T-helper 2 cell treated with Interferon-gamma antibody and Interleukin-4, amounts not matched to agents 5 μg/mL and 100 μg/mL, for 36 hours (primary cell): Measurements from ENCODE around the gene FLNC.

Source experiments
- DNase-seq: peaks from one replicate; pipeline ENCODE4 v3.0.0; 2021; ENCODE audit warnings: low spot score
- H3K27ac Mint-ChIP-seq: one replicate; pipeline ENCODE4 v1.8.0; 2021; ENCODE audit warnings: mild to moderate bottlenecking, mixed read lengths
- H3K27me3 Mint-ChIP-seq: one replicate; pipeline ENCODE4 v1.8.0; 2021; ENCODE audit warnings: low read depth, mixed read lengths
- H3K36me3 Mint-ChIP-seq: one replicate; pipeline ENCODE4 v1.8.0; 2021; ENCODE audit warnings: low read depth, mixed read lengths
- H3K4me1 Mint-ChIP-seq: one replicate; pipeline ENCODE4 v1.8.0; 2021; ENCODE audit warnings: low read depth, mixed read lengths
- H3K4me3 Mint-ChIP-seq: one replicate; pipeline ENCODE4 v1.8.0; 2022; ENCODE audit warnings: mild to moderate bottlenecking, moderate library complexity, mixed read lengths
- H3K9me3 Mint-ChIP-seq: one replicate; pipeline ENCODE4 v1.8.0; 2021; ENCODE audit warnings: mixed read lengths

Gene FLNC

DNA sequence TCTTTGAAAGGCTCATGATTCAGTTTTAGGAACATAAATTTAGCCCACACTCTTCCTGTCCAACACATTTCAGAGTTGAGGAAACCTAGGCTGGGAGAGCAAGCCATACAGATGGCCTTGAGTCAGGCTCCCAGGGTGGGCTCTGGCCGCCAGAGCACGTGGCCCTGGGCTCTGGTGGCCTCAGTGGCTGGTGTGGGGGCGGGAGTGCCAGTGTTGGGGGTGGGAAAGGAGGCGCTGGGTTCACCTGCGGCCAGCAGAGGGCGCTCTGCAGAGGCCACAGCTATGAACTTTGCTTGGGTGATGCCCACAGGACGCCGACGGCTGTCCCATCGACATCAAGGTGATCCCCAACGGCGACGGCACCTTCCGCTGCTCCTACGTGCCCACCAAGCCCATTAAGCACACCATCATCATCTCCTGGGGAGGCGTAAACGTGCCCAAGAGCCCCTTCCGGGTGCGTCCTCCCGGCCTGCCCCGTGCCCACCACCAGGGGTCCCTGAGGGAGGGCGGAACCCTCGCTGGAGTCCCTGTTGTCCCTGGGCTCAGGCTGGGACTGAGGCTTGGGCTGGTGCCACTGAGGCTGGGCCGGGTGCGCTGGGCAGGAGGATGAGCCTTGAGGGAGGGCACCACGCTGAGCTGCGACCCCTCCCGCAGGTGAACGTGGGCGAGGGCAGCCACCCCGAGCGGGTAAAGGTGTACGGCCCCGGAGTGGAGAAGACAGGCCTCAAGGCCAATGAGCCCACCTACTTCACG is 11.9 kb downstream of the FLNC start:
- H3K4me3 Mint-ChIP-seq = no peak overlapping the region
- H3K36me3 Mint-ChIP-seq = no peaks in the 10 kb centered on the region
- no peaks in the 10 kb centered on the region for H3K27me3 Mint-ChIP-seq
- peak; percentile 54 for DNase-seq
- H3K9me3 Mint-ChIP-seq = no peaks in the 10 kb centered on the region
- peaks cover 1% of the 10 kb centered on the region for H3K4me1 Mint-ChIP-seq
- no peak overlapping the region for H3K27ac Mint-ChIP-seq

DNA sequence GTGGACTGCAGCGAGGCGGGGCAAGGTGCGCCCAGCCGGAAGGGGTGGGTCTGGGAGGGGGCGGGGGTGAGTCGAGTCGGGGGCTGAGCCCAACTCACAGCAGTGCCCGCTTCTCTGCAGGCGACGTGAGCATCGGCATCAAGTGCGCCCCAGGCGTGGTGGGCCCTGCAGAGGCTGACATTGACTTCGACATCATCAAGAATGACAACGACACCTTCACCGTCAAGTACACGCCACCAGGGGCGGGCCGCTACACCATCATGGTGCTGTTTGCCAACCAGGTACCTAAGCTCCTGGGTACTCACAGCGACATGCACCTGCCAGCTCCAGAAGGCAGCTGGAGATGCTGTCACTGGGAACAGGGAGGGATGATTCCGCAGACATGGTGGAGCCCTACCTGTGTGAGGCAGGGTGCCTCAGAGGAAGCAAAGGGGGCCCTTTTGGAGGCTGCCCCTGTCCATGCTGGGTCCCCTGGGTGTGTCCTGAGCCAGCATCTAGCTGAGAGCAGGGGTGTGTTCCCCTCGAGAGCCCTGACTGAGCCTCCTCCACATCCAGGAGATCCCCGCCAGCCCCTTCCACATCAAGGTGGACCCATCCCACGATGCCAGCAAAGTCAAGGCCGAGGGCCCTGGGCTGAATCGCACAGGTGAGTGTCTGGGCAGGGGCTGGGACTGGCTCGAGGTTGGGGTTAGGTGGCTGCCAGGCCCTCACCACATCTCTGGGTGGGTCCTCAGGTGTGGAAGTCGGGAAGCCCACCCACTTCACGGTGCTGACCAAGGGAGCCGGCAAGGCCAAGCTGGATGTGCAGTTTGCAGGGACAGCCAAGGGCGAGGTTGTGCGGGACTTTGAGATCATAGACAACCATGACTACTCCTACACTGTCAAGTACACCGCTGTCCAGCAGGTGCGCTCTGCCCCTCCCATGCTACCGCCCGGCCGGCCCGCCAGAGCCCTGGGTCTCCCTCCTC is 12.8 kb downstream of the FLNC start:
- no peak overlapping the region for H3K27ac Mint-ChIP-seq
- H3K4me3 Mint-ChIP-seq = no peak overlapping the region
- H3K27me3 Mint-ChIP-seq = no peaks in the 10 kb centered on the region
- H3K4me1 Mint-ChIP-seq = peaks cover 1% of the 10 kb centered on the region
- no peak for DNase-seq
- H3K9me3 Mint-ChIP-seq = no peaks in the 10 kb centered on the region
- no peaks in the 10 kb centered on the region for H3K36me3 Mint-ChIP-seq

DNA sequence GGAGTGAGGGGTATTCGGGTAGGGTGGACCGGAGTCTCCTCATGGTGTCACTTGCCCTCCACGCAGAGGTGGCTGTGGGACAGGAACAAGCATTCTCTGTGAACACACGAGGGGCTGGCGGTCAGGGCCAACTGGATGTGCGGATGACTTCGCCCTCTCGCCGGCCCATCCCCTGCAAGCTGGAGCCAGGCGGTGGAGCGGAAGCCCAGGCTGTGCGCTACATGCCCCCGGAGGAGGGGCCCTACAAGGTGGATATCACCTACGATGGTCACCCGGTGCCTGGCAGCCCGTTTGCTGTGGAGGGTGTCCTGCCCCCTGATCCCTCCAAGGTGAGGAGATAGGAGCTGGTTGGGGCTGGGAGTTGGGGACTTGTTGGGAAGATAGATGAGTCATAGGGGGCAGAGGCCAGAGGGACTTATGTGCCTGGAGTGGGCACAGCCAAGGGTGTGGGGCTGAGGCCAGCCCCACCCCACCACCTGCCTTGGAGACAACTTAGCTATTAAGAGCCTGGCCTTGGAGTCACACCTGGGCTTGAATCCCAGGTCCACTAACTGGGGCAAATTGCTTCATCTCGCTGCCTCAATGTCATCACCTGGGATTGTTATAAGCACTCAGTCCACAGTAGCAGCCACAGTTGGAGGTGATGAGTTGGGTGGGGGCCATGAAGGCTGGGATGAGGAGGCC is 13.9 kb downstream of the FLNC start:
- no peak overlapping the region for H3K4me3 Mint-ChIP-seq
- no peak for DNase-seq
- H3K27ac Mint-ChIP-seq = no peak overlapping the region
- peaks cover 1% of the 10 kb centered on the region for H3K4me1 Mint-ChIP-seq
- H3K9me3 Mint-ChIP-seq = no peaks in the 10 kb centered on the region
- no peaks in the 10 kb centered on the region for H3K36me3 Mint-ChIP-seq
- H3K27me3 Mint-ChIP-seq = no peaks in the 10 kb centered on the region

DNA sequence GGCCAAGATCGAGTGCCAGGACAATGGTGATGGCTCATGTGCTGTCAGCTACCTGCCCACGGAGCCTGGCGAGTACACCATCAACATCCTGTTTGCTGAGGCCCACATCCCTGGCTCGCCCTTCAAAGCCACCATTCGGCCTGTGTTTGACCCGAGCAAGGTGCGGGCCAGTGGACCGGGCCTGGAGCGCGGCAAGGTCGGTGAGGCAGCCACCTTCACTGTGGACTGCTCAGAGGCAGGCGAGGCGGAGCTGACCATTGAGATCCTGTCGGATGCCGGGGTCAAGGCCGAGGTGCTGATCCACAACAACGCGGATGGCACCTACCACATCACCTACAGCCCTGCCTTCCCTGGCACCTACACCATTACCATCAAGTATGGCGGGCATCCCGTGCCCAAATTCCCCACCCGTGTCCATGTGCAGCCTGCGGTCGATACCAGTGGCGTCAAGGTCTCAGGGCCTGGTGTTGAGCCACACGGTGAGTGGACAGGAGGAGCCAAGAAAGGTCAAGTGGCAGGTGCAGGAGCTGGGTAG is 14.6 kb downstream of the FLNC start:
- DNase-seq = no peak
- Mint-ChIP-seq H3K9me3 (no peaks in the 10 kb centered on the region), H3K4me3 (no peak overlapping the region), H3K4me1 (peaks cover 1% of the 10 kb centered on the region), H3K36me3 (no peaks in the 10 kb centered on the region), H3K27ac (no peak overlapping the region), H3K27me3 (no peaks in the 10 kb centered on the region)

DNA sequence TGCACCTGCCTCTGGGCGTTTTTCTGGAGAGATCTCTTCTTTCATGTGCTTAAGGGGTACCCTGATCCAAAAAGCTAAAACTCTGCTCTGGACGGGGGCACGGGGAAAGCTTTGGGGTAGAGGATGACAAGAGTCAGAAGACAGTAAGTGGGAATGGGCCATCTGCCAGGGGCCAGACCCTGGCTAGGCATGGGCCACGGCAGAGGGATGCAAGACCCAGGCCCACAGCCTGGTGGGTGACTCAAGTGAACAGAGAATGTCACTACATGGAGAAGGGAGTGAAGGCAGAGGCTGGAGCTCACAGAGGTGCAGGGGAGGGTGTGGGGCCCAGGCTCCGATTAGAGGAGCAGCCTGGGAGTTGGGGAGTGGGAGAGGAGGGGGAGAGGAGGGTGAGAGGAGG is 15.3 kb downstream of the FLNC start:
- no peak for DNase-seq
- Mint-ChIP-seq H3K4me3 (no peak overlapping the region), H3K9me3 (no peaks in the 10 kb centered on the region), H3K36me3 (no peaks in the 10 kb centered on the region), H3K27me3 (no peaks in the 10 kb centered on the region), H3K27ac (no peak overlapping the region), H3K4me1 (peaks cover 1% of the 10 kb centered on the region)

DNA sequence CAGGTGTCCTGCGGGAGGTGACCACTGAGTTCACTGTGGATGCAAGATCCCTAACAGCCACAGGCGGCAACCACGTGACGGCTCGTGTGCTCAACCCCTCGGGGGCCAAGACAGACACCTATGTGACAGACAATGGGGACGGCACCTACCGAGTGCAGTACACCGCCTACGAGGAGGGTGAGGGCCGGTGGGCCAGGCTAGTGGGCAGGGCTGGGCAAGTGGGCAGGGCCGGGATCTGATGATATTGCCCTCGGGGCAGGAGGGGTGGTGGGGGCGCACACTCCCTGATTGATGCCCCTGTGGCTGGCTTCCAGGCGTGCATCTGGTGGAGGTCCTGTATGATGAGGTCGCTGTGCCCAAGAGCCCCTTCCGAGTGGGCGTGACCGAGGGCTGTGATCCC is 15.8 kb downstream of the FLNC start:
- Mint-ChIP-seq H3K27ac (no peak overlapping the region), H3K4me3 (no peak overlapping the region), H3K36me3 (no peaks in the 10 kb centered on the region), H3K27me3 (no peaks in the 10 kb centered on the region), H3K9me3 (no peaks in the 10 kb centered on the region), H3K4me1 (peaks cover 1% of the 10 kb centered on the region)
- no peak for DNase-seq

DNA sequence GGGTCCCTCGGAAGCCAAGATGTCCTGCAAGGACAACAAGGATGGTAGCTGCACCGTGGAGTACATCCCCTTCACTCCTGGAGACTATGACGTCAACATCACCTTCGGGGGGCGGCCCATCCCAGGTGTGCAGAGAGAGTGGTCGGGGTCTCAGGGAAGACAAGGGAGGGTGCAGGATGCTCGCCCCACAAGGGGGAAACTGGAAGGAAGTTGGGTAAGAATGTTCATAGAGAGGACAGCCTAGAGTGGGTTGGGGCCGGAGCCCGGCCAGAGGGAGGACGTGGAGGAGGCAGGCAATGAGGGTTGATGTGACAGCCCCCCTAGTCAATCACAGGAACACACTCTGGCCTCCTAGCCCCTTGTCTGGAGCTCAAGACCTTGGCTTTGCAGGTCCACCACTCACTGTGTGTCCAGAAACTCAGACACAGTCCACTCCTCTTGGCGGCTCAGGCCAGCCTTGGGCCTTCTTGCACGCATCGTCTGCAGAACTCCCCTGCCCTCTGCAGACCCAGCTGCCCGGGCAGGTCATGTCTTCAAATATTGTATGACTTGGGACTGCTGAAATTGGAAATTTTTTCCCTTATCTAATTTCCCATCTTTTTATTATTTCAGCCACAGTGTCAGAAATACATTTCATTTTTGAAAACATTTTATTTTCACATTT is 16.7 kb downstream of the FLNC start:
- Mint-ChIP-seq H3K36me3 (no peaks in the 10 kb centered on the region), H3K27ac (no peak overlapping the region)

DNA sequence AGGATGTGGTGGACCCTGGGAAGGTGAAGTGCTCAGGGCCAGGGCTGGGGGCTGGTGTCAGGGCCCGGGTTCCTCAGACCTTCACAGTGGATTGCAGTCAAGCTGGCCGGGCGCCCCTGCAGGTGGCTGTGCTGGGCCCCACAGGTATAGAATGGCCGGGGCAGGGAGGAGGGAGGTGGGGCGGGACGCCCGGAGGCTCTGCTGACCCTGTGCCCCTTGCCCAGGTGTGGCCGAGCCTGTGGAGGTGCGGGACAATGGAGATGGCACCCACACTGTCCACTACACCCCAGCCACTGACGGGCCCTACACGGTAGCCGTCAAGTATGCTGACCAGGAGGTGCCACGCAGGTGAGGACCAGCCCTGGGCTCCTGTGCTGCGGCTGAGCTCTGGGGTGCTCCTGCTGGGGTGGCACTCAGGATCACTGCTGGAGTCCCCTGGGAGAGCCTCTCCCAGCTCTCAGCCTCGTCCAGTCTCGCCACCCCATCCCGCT is 17.6 kb downstream of the FLNC start:
- no peaks in the 10 kb centered on the region for H3K9me3 Mint-ChIP-seq
- no peak overlapping the region for H3K27ac Mint-ChIP-seq
- H3K4me1 Mint-ChIP-seq = no peaks in the 10 kb centered on the region
- H3K4me3 Mint-ChIP-seq = no peak overlapping the region
- DNase-seq = no peak
- H3K36me3 Mint-ChIP-seq = no peaks in the 10 kb centered on the region
- H3K27me3 Mint-ChIP-seq = no peaks in the 10 kb centered on the region

More for the DNA sequence above, 16.7 kb downstream of the FLNC start:
- H3K4me3 Mint-ChIP-seq = no peak overlapping the region
- H3K27me3 Mint-ChIP-seq = no peaks in the 10 kb centered on the region
- peaks cover 1% of the 10 kb centered on the region for H3K4me1 Mint-ChIP-seq
- no peaks in the 10 kb centered on the region for H3K9me3 Mint-ChIP-seq
- DNase-seq = no peak

DNA sequence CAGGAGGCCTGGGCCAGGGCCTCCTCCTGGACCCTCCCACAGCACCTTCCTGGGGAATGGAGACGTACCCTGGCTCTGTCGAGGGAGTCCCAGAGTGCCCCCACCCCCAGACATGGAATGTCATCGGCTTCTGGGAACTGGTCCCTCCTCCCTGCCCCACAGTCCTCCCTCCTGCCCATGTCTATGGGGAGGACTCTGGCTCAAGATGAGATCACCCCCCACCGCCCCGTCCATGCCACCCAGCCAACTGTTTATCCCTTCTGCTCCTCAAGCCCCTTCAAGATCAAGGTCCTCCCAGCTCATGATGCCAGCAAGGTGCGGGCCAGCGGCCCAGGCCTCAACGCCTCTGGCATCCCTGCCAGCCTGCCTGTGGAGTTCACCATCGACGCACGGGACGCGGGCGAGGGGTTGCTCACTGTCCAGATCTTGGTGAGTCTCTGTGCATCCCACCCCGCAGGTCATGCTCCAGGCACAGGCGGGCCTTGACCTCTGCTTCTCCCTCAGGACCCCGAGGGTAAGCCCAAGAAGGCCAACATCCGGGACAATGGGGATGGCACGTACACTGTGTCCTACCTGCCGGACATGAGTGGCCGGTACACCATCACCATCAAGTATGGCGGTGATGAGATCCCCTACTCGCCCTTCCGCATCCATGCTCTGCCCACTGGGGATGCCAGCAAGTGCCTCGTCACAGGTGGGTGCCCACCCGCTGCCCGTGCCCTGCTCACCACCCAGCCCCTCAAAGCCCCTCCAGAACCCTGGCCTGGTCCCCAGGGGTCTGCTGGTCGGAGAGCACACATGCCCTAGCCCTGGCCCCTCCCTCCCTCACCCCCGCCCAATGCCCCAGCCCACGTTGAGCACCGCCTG is 18.3 kb downstream of the FLNC start:
- DNase-seq = no peak
- no peaks in the 10 kb centered on the region for H3K9me3 Mint-ChIP-seq
- H3K27me3 Mint-ChIP-seq = no peaks in the 10 kb centered on the region
- H3K36me3 Mint-ChIP-seq = no peaks in the 10 kb centered on the region
- H3K4me3 Mint-ChIP-seq = no peak overlapping the region
- H3K27ac Mint-ChIP-seq = no peak overlapping the region
- H3K4me1 Mint-ChIP-seq = no peaks in the 10 kb centered on the region

DNA sequence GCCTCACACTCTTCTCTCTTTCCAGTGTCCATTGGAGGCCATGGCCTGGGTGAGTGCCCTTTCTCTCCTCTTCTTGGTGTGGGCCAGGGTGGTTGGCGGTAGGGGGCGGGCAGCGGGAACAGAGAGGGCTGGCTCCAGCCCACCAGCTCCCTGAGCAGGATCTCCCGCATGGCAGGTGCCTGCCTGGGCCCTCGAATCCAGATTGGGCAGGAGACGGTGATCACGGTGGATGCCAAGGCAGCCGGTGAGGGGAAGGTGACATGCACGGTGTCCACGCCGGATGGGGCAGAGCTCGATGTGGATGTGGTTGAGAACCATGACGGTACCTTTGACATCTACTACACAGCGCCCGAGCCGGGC is 18.9 kb downstream of the FLNC start:
- Mint-ChIP-seq H3K27me3 (no peaks in the 10 kb centered on the region), H3K4me1 (no peaks in the 10 kb centered on the region), H3K4me3 (no peak overlapping the region), H3K9me3 (no peaks in the 10 kb centered on the region), H3K36me3 (no peaks in the 10 kb centered on the region), H3K27ac (no peak overlapping the region)
- no peak for DNase-seq

DNA sequence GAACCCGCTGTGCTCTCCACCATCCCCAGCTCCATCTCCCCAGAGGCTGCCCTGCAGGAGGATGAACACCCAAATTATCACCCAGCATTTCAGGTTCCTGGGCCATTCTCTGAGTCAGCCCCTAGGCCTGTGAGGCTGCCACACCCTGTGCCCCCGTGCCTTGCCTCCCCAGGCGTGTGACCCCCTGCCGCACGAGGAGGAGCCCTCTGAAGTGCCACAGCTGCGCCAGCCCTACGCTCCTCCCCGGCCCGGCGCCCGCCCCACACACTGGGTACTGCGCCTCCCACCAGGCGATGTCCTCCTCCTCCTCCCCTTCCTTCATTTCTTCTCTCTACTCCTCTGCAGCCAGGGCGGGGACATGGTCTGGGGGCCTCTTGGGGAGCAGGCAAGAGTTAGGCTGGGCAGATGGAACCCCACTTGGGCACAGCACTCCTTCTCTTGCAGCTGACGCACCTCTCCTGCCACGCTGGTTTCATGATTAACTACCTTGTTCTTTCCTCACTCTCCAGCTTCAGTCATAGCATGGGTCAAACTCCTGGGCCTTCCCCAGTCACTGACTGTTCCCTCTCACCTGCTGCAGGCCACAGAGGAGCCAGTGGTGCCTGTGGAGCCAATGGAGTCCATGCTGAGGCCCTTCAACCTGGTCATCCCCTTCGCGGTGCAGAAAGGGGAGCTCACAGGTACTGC is 19.7 kb downstream of the FLNC start:
- Mint-ChIP-seq H3K27ac (no peak overlapping the region), H3K27me3 (no peaks in the 10 kb centered on the region), H3K9me3 (no peaks in the 10 kb centered on the region), H3K4me1 (no peaks in the 10 kb centered on the region), H3K36me3 (no peaks in the 10 kb centered on the region), H3K4me3 (no peak overlapping the region)
- no peak for DNase-seq

DNA sequence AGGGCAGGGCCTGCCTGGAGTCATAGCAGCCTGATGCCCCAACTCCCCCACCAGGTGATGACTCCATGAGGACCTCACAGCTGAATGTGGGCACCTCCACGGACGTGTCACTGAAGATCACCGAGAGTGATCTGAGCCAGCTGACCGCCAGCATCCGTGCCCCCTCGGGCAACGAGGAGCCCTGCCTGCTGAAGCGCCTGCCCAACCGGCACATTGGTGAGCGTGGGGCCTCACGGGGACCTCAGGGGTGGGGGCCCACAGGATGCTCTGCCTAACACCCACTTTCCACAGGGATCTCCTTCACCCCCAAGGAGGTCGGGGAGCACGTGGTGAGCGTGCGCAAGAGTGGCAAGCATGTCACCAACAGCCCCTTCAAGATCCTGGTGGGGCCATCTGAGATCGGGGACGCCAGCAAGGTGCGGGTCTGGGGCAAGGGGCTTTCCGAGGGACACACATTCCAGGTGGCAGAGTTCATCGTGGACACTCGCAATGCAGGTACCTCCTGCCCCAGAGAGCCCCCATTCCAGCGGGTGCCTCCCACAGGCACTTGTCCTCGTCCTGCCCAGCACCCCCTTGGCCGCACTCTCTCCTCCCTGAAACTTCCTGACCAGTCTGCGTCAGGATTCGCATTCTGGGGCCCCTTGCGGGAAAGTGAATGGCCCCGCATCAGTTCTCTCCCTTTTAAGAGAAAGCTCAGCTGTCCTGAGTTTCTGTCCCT is 22.5 kb downstream of the FLNC start:
- Mint-ChIP-seq H3K36me3 (no peaks in the 10 kb centered on the region), H3K4me3 (no peak overlapping the region), H3K27ac (no peak overlapping the region), H3K4me1 (no peaks in the 10 kb centered on the region), H3K27me3 (no peaks in the 10 kb centered on the region), H3K9me3 (no peaks in the 10 kb centered on the region)
- DNase-seq = no peak
